Mesendoderm (in vitro differentiated cells): ENCODE measurements around the gene CASP3.

Experiments
- DNase-seq: peaks from one replicate; pipeline ENCODE4 v3.0.0; 2013
- H2AK5ac ChIP-seq: 2 replicates; pipeline ENCODE4 v1.6.1; 2013; ENCODE audit warnings: low read length, inconsistent platforms
- H2BK120ac ChIP-seq: 2 replicates; pipeline ENCODE4 v1.6.1; 2013; ENCODE audit warnings: low read depth, mild to moderate bottlenecking, low read length, moderate library complexity, mixed read lengths
- H2BK15ac ChIP-seq: replicated peaks from 2 replicates; pipeline ENCODE4 v1.6.1; 2013; ENCODE audit warnings: low read depth, mild to moderate bottlenecking, moderate library complexity
- H2BK5ac ChIP-seq: 2 replicates; pipeline ENCODE4 v1.6.1; 2013; ENCODE audit warnings: low read length, inconsistent platforms
- H3K18ac ChIP-seq: 2 replicates; pipeline ENCODE4 v1.6.1; 2013; ENCODE audit warnings: mild to moderate bottlenecking, low read length, mixed read lengths
- H3K23ac ChIP-seq: one replicate; pipeline ENCODE4 v1.6.1; 2013; ENCODE audit warnings: low read length
- H3K27ac ChIP-seq: 2 replicates; pipeline ENCODE4 v1.5.1; 2013; ENCODE audit warnings: low read depth, mild to moderate bottlenecking, inconsistent platforms, low read length, moderate library complexity
- H3K27me3 ChIP-seq: 2 replicates; pipeline ENCODE4 v1.6.1; 2013; ENCODE audit warnings: low read length, control low read depth, mild to moderate bottlenecking, inconsistent platforms; ENCODE audit not compliant: insufficient read depth, poor library complexity
- H3K36me3 ChIP-seq: 2 replicates; pipeline ENCODE4 v1.6.1; 2013; ENCODE audit warnings: low read length, inconsistent platforms; ENCODE audit not compliant: control insufficient read depth, insufficient read depth
- H3K4ac ChIP-seq: one replicate; pipeline ENCODE4 v1.6.1; 2013; ENCODE audit warnings: low read depth, mild to moderate bottlenecking, low read length, moderate library complexity
- H3K4me1 ChIP-seq: 2 replicates; pipeline ENCODE4 v1.6.1; 2013; ENCODE audit warnings: low read depth, low read length, inconsistent platforms; ENCODE audit not compliant: control insufficient read depth
- H3K4me2 ChIP-seq: 2 replicates; pipeline ENCODE4 v1.6.1; 2013; ENCODE audit warnings: low read length
- H3K4me3 ChIP-seq: 2 replicates; pipeline ENCODE4 v1.5.1; 2013; ENCODE audit warnings: mild to moderate bottlenecking, low read length
- H3K56ac ChIP-seq: one replicate; pipeline ENCODE4 v1.6.1; 2013; ENCODE audit warnings: low read length
- H3K79me1 ChIP-seq: 2 replicates; pipeline ENCODE4 v1.6.1; 2013; ENCODE audit warnings: low read length, inconsistent platforms
- H3K79me2 ChIP-seq: 2 replicates; pipeline ENCODE4 v1.6.1; 2013; ENCODE audit warnings: mild to moderate bottlenecking, low read length; ENCODE audit not compliant: control insufficient read depth, insufficient read depth
- H3K9ac ChIP-seq: 2 replicates; pipeline ENCODE4 v1.6.1; 2013; ENCODE audit warnings: low read length, inconsistent platforms
- H4K5ac ChIP-seq: one replicate; pipeline ENCODE4 v1.6.1; 2013; ENCODE audit warnings: low read length
- H4K8ac ChIP-seq: one replicate; pipeline ENCODE4 v1.6.1; 2013; ENCODE audit warnings: low read depth, mild to moderate bottlenecking, control low read depth, low read length, moderate library complexity
- WGBS: extraction: QIAGEN DNeasy Blood & Tissue Kit; methylation state at CpG from one replicate; pipeline ENCODE4 v1.1.7; 2013; ENCODE audit warnings: low lambda C conversion rate, missing lambda C conversion rate; ENCODE audit not compliant: insufficient coverage; ENCODE audit errors: extremely low coverage; 5-methylcytosine and 5-hydroxymethylcytosine counted together

The CASP3 gene

GRCh38 chr4:184668511-184669114, 19.4 kb upstream of the CASP3 start:
- no peaks in the 10 kb centered on the region for H3K36me3 ChIP-seq
- no peak overlapping the region for H3K23ac ChIP-seq
- no CpG with 5 or more reads among the region's 9 CpGs for WGBS

GRCh38 chr4:184668096-184668495, 18.8 kb upstream of the CASP3 start:
- Histone ChIP-seq H3K9ac (no peak overlapping the region), H3K4me1 (no peaks in the 10 kb centered on the region), H4K5ac (no peak overlapping the region), H2BK5ac (no peak overlapping the region), H2BK120ac (no peak overlapping the region), H3K18ac (no peak overlapping the region), H3K79me2 (no peaks in the 10 kb centered on the region), H3K27me3 (no peaks in the 10 kb centered on the region), H3K4ac (no peak overlapping the region), H3K4me2 (no peak overlapping the region), H3K4me3 (no peak overlapping the region), H3K27ac (no peak overlapping the region), H3K56ac (no peak overlapping the region), H2BK15ac (no peak overlapping the region), H2AK5ac (no peak overlapping the region), H3K23ac (no peak overlapping the region), H3K79me1 (no peaks in the 10 kb centered on the region), H3K36me3 (no peaks in the 10 kb centered on the region), H4K8ac (no peak overlapping the region)
- DNase-seq = no peak
- no CpG with 5 or more reads among the region's 9 CpGs for WGBS

More at GRCh38 chr4:184668511-184669114, 19.4 kb upstream of the CASP3 start:
- H4K8ac ChIP-seq = no peak overlapping the region
- H3K4me1 ChIP-seq = no peaks in the 10 kb centered on the region
- no peak overlapping the region for H3K4me2 ChIP-seq
- no peak overlapping the region for H2BK5ac ChIP-seq
- H3K4ac ChIP-seq = no peak overlapping the region
- no peak overlapping the region for H4K5ac ChIP-seq
- no peaks in the 10 kb centered on the region for H3K27me3 ChIP-seq
- H3K56ac ChIP-seq = no peak overlapping the region
- H2AK5ac ChIP-seq = no peak overlapping the region
- no peak overlapping the region for H3K27ac ChIP-seq
- H3K9ac ChIP-seq = no peak overlapping the region
- no peaks in the 10 kb centered on the region for H3K79me2 ChIP-seq
- no peak overlapping the region for H3K4me3 ChIP-seq
- H2BK15ac ChIP-seq = no peak overlapping the region
- no peak for DNase-seq
- no peaks in the 10 kb centered on the region for H3K79me1 ChIP-seq
- H2BK120ac ChIP-seq = no peak overlapping the region
- H3K18ac ChIP-seq = no peak overlapping the region

GRCh38 chr4:184666670-184667069, 17.4 kb upstream of the CASP3 start:
- Histone ChIP-seq H3K27ac (no peak overlapping the region), H4K8ac (no peak overlapping the region), H3K4me3 (no peak overlapping the region), H3K4me1 (no peaks in the 10 kb centered on the region), H3K18ac (no peak overlapping the region), H3K36me3 (no peaks in the 10 kb centered on the region), H2BK120ac (no peak overlapping the region), H2BK5ac (no peak overlapping the region), H3K23ac (no peak overlapping the region), H3K4ac (no peak overlapping the region), H3K9ac (no peak overlapping the region), H3K79me2 (no peaks in the 10 kb centered on the region), H3K4me2 (no peak overlapping the region), H3K56ac (no peak overlapping the region), H2AK5ac (no peak overlapping the region), H3K79me1 (no peaks in the 10 kb centered on the region), H4K5ac (no peak overlapping the region), H3K27me3 (no peaks in the 10 kb centered on the region), H2BK15ac (no peak overlapping the region)
- DNase-seq = no peak
- WGBS = no CpG with 5 or more reads among the region's 6 CpGs

GRCh38 chr4:184664445-184665210, 15.4 kb upstream of the CASP3 start:
- H3K79me1 ChIP-seq = no peaks in the 10 kb centered on the region
- H4K5ac ChIP-seq = no peak overlapping the region
- no peak overlapping the region for H3K56ac ChIP-seq
- H4K8ac ChIP-seq = no peak overlapping the region
- no peaks in the 10 kb centered on the region for H3K4me1 ChIP-seq
- no peak overlapping the region for H2AK5ac ChIP-seq
- no peaks in the 10 kb centered on the region for H3K36me3 ChIP-seq
- WGBS = no CpG with 5 or more reads among the region's 6 CpGs
- H3K4me3 ChIP-seq = no peak overlapping the region
- H3K27me3 ChIP-seq = no peaks in the 10 kb centered on the region
- no peak overlapping the region for H3K23ac ChIP-seq
- peak; percentile 80 for DNase-seq
- no peak overlapping the region for H2BK15ac ChIP-seq
- no peak overlapping the region for H2BK5ac ChIP-seq
- no peak overlapping the region for H3K9ac ChIP-seq
- no peak overlapping the region for H3K4me2 ChIP-seq
- H3K18ac ChIP-seq = no peak overlapping the region
- no peak overlapping the region for H2BK120ac ChIP-seq
- no peak overlapping the region for H3K27ac ChIP-seq
- H3K4ac ChIP-seq = no peak overlapping the region
- no peaks in the 10 kb centered on the region for H3K79me2 ChIP-seq

GRCh38 chr4:184662236-184662635, 13.0 kb upstream of the CASP3 start:
- no peak overlapping the region for H4K5ac ChIP-seq
- H2BK15ac ChIP-seq = no peak overlapping the region
- no peaks in the 10 kb centered on the region for H3K79me1 ChIP-seq
- WGBS = no CpG with 5 or more reads among the region's 1 CpG
- no peak overlapping the region for H3K4ac ChIP-seq
- H3K27ac ChIP-seq = no peak overlapping the region
- H3K23ac ChIP-seq = no peak overlapping the region
- no peak overlapping the region for H3K4me3 ChIP-seq
- H2AK5ac ChIP-seq = no peak overlapping the region
- no peaks in the 10 kb centered on the region for H3K79me2 ChIP-seq
- H3K36me3 ChIP-seq = no peaks in the 10 kb centered on the region
- H3K56ac ChIP-seq = no peak overlapping the region
- no peak overlapping the region for H3K18ac ChIP-seq
- H3K27me3 ChIP-seq = no peaks in the 10 kb centered on the region
- no peak overlapping the region for H2BK120ac ChIP-seq
- H2BK5ac ChIP-seq = no peak overlapping the region
- no peak for DNase-seq
- no peak overlapping the region for H3K9ac ChIP-seq
- H4K8ac ChIP-seq = no peak overlapping the region
- H3K4me2 ChIP-seq = no peak overlapping the region
- no peaks in the 10 kb centered on the region for H3K4me1 ChIP-seq

GRCh38 chr4:184660978-184661377, 11.7 kb upstream of the CASP3 start:
- H3K18ac ChIP-seq = no peak overlapping the region

More at GRCh38 chr4:184660978-184661377, 11.7 kb upstream of the CASP3 start:
- Histone ChIP-seq H3K79me1 (no peaks in the 10 kb centered on the region), H3K4ac (no peak overlapping the region), H2BK15ac (no peak overlapping the region), H3K4me3 (no peak overlapping the region), H4K8ac (no peak overlapping the region), H2BK5ac (no peak overlapping the region), H3K23ac (no peak overlapping the region), H3K79me2 (no peaks in the 10 kb centered on the region), H4K5ac (no peak overlapping the region), H3K27ac (no peak overlapping the region), H3K56ac (no peak overlapping the region), H3K4me2 (no peak overlapping the region), H3K4me1 (no peaks in the 10 kb centered on the region), H3K27me3 (no peaks in the 10 kb centered on the region), H3K9ac (no peak overlapping the region), H2AK5ac (no peak overlapping the region), H3K36me3 (no peaks in the 10 kb centered on the region), H2BK120ac (no peak overlapping the region)
- no peak for DNase-seq
